OCI-LY1 (cell line): ENCODE measurements around the gene SMURF2.

Experiments
- CTCF ChIP-seq: fragments of 200-600 bp; sonication (generic), shearing (Covaris generic); IDR thresholded peaks from 2 replicates; pipeline ENCODE4 v1.5.1; 2017; ENCODE audit warnings: mild to moderate bottlenecking, antibody characterized with exemption, low read length, moderate library complexity, mixed read lengths
- EZH2 ChIP-seq: fragments of 200-600 bp; sonication (generic), shearing (Covaris generic); IDR thresholded peaks from 2 replicates; pipeline ENCODE4 v1.8.0; 2017; ENCODE audit warnings: borderline replicate concordance, mixed run types, mild to moderate bottlenecking, antibody characterized with exemption, low read length, moderate library complexity, mixed read lengths

GRCh38 chr17:64655704-64656103 is 6.4 kb downstream of the SMURF2 start:
- TF ChIP-seq CTCF (no peak), EZH2 (no peak)
